PFSK-1 (cell line): ENCODE measurements around the gene MKNK2.

Experiments used
- FOXP2 ChIP-seq: optimal IDR thresholded peaks from 2 replicates; pipeline ENCODE3; 2011; ENCODE audit warnings: borderline replicate concordance, control low read depth, inconsistent platforms; ENCODE audit not compliant: insufficient read depth; ENCODE audit errors: extremely low read length, extremely low read depth
- POLR2AphosphoS5 ChIP-seq: IDR thresholded peaks from 2 replicates; pipeline ENCODE4 v1.6.1; 2012; ENCODE audit warnings: low read depth, mild to moderate bottlenecking, control low read depth, low read length, moderate library complexity
- SIN3A ChIP-seq: IDR thresholded peaks from 2 replicates; pipeline ENCODE4 v1.6.1; 2012; ENCODE audit warnings: mild to moderate bottlenecking, low read length, moderate library complexity, borderline replicate concordance; ENCODE audit not compliant: insufficient read depth
- TAF1 ChIP-seq: IDR thresholded peaks from 2 replicates; pipeline ENCODE4 v1.6.1; 2012; ENCODE audit warnings: low read length, control low read depth, borderline replicate concordance; ENCODE audit not compliant: insufficient read depth
- TF ChIP-seq, protein P1 (sequence below), 2 experiments: IDR thresholded peaks; 2 replicates each; pipeline versions ENCODE4 v1.6.1 to v1.8.0; 2011 to 2012; ENCODE audit warnings: low read depth in 2 of 2, low read length in 2 of 2, control low read depth in 1 of 2, inconsistent platforms in 1 of 2, mild to moderate bottlenecking in 1 of 2, moderate library complexity in 1 of 2; ENCODE audit not compliant: insufficient read depth in 1 of 2

Gene MKNK2

GRCh38 chr19:2058570-2059421, 7.8 kb upstream of the MKNK2 start:
- no peak for TF ChIP-seq POLR2AphosphoS5
- TF ChIP-seq FOXP2, result no peak
- TF ChIP-seq SIN3A, result no peak
- TF ChIP-seq, protein P1, sequence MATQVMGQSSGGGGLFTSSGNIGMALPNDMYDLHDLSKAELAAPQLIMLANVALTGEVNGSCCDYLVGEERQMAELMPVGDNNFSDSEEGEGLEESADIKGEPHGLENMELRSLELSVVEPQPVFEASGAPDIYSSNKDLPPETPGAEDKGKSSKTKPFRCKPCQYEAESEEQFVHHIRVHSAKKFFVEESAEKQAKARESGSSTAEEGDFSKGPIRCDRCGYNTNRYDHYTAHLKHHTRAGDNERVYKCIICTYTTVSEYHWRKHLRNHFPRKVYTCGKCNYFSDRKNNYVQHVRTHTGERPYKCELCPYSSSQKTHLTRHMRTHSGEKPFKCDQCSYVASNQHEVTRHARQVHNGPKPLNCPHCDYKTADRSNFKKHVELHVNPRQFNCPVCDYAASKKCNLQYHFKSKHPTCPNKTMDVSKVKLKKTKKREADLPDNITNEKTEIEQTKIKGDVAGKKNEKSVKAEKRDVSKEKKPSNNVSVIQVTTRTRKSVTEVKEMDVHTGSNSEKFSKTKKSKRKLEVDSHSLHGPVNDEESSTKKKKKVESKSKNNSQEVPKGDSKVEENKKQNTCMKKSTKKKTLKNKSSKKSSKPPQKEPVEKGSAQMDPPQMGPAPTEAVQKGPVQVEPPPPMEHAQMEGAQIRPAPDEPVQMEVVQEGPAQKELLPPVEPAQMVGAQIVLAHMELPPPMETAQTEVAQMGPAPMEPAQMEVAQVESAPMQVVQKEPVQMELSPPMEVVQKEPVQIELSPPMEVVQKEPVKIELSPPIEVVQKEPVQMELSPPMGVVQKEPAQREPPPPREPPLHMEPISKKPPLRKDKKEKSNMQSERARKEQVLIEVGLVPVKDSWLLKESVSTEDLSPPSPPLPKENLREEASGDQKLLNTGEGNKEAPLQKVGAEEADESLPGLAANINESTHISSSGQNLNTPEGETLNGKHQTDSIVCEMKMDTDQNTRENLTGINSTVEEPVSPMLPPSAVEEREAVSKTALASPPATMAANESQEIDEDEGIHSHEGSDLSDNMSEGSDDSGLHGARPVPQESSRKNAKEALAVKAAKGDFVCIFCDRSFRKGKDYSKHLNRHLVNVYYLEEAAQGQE (IDR thresholded peaks at IDR 0.05; ENCODE audit: insufficient read depth in 1 of 2, low read depth in 2 of 2, low read length in 2 of 2), result no peak
- no peak for TF ChIP-seq TAF1

DNA sequence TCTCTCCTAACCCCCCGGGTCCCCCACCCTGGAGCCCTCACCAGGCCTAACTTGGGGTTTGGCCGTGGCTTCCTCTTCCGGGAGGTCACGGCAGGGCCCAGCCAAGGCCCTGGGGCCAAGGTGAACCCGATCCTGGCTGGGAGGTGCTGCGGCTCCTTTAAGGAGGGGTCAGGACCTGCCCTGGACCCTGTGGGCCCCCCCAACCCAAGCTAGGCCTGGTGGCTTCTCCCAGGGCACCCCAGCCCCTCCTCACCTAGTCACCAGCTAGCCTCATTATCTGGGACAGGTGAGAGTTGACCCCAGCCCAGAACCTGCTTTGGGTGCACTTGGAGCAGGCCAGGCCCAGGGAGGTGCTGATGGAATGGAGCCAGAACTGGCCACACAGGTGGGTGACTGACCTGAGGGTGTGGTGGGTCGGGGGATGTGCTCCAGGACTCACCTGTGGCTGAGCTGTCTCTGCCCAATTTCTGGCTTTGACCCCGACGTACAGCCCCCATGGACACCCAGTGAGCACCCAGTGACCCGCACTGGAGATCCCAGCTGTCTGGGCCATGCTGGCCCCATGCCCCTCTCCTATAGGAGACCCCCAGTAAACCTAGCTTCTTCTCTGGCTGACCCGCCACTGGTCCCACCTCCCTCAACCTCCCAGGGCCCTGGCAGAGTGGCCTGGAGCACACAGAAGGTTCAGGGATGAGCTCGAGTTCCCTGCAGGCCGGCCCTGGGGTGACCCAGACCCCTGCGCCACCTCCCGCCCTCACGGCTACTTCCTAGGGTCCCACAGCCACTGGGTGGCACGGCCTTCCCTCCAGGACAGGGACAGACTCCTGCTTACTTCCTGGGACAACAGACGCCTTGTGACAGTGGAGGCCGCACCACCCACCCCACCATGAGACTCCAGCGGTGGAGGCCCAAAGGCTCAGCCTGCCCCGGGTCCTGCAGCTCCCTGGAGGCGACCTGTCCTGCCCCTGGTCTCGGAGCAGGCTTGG, 6.7 kb upstream of the MKNK2 start:
- no peak for TF ChIP-seq POLR2AphosphoS5
- TF ChIP-seq, protein P1 (IDR thresholded peaks at IDR 0.05; ENCODE audit: insufficient read depth in 1 of 2, low read depth in 2 of 2, low read length in 2 of 2), result no peak
- no peak for TF ChIP-seq FOXP2
- TF ChIP-seq TAF1, result no peak
- TF ChIP-seq SIN3A, result no peak

DNA sequence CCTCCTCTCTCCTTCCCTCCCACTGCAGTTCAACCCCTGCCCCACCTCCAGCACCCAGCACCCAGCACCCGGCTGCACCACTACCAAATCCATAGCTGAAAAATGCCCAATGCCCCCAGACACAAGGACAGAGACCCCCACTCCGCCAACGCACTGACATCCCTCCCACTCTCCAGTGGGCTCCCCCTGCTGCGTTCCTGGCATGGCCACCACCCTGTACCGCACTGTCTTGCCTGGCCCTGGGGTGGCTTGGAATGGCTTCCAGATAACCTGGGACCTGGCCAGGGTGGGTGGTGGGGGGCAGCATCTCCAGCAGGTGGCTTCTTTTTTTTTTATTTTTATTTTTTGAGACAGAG, 5.8 kb upstream of the MKNK2 start:
- TF ChIP-seq TAF1, result no peak
- TF ChIP-seq, protein P1 (IDR thresholded peaks at IDR 0.05; ENCODE audit: insufficient read depth in 1 of 2, low read depth in 2 of 2, low read length in 2 of 2), result no peak
- TF ChIP-seq POLR2AphosphoS5, result no peak
- TF ChIP-seq SIN3A, result no peak
- no peak for TF ChIP-seq FOXP2

DNA sequence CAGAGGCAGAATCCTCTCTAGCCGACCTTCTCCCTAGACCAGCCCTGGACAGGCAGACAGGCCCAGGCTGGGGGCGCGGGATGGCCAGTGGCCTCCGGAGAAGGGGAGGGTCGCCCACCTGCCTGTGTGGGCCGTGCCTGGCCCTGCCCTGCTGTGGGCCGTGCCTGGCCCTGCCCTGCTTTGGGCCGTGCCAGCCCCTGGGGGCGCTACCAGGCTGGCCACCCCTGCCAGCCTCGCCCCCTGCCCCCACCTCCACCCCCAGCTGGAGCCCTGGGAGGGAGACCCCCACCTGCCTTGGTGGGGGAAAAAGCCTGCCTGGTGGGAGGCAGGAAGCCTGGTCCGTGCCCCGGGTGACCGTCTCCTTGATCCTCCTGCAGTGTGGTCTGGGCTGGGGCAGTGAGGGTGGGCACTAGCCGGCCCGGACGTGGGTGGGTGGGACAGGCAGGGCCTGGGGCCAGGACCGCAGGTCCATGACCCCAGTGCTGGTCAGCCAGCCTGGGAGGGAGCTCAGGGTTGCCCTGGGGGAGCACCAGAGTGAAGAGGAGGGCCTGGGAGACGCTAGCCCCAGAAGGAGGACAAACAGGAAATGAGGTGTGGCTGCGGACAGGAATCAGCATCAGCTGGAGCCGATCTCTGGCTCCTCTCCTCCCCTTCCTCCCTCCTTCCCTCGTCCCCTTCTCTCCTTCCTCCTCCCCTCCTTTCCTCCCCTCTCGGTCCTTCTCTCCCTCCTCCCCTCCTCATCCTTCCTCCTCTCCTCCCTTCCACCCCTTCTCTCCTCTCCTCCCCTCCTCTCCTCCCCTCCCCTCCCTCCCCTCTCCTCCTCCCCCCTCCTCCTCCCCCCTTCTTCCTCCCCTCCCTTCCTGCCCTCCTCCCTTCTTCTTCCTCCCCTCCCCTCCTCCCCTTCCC, 5.1 kb upstream of the MKNK2 start:
- no peak for TF ChIP-seq SIN3A
- TF ChIP-seq FOXP2, result peak; percentile 65
- TF ChIP-seq TAF1, result peak; percentile 55; the same call in 1 of the 2 replicates
- TF ChIP-seq POLR2AphosphoS5, result peak; percentile 56
- TF ChIP-seq, protein P1 (IDR thresholded peaks at IDR 0.05; ENCODE audit: insufficient read depth in 1 of 2, low read depth in 2 of 2, low read length in 2 of 2), result 0 out of 4 replicates have a peak, but pooled peaks of 1 of the 2 experiments have one; percentile 28
